ENCODE results near the gene CHD1L.

DNA sequence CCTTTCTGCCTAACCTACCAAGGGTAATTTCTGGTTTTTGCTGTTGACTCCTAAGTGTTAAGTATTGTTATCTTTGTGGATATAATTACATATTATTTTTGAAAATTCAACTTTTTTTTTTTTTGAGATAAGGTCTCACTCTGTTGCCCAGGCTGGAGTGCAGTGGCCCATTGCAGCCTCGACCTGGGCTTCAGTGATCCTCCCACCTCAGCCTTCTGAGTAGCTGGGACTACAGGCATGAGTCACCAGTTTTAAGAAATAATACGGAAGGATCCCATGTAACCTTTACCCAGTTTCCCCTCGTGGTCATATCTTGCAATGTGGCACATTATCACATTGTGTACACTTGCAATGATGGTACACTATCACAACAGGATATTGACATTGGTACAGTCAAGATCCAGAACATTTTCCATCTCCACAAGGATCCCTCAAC lies 3.1 kb downstream of the CHD1L start:
- TF ChIP-seq, protein P1, sequence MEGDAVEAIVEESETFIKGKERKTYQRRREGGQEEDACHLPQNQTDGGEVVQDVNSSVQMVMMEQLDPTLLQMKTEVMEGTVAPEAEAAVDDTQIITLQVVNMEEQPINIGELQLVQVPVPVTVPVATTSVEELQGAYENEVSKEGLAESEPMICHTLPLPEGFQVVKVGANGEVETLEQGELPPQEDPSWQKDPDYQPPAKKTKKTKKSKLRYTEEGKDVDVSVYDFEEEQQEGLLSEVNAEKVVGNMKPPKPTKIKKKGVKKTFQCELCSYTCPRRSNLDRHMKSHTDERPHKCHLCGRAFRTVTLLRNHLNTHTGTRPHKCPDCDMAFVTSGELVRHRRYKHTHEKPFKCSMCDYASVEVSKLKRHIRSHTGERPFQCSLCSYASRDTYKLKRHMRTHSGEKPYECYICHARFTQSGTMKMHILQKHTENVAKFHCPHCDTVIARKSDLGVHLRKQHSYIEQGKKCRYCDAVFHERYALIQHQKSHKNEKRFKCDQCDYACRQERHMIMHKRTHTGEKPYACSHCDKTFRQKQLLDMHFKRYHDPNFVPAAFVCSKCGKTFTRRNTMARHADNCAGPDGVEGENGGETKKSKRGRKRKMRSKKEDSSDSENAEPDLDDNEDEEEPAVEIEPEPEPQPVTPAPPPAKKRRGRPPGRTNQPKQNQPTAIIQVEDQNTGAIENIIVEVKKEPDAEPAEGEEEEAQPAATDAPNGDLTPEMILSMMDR (conservative IDR thresholded peaks at IDR 0.05; ENCODE audit: low read depth, low read length), result no peak
- TF ChIP-seq EZH2 (IDR thresholded peaks at IDR 0.05; ENCODE audit: low read length, unreplicated experiment), result no peak

All from PC-3 (cell line).